ENCODE data around the gene XDH. TPM values are rescaled to one million over a fixed set of nuclear protein-coding genes. Genes with fewer than 3 reads are reported as not detected.

The XDH gene
- total and polyA plus RNA-seq, 9 donors = 0.12 to 0.13 TPM; not detected in 7

DNA sequence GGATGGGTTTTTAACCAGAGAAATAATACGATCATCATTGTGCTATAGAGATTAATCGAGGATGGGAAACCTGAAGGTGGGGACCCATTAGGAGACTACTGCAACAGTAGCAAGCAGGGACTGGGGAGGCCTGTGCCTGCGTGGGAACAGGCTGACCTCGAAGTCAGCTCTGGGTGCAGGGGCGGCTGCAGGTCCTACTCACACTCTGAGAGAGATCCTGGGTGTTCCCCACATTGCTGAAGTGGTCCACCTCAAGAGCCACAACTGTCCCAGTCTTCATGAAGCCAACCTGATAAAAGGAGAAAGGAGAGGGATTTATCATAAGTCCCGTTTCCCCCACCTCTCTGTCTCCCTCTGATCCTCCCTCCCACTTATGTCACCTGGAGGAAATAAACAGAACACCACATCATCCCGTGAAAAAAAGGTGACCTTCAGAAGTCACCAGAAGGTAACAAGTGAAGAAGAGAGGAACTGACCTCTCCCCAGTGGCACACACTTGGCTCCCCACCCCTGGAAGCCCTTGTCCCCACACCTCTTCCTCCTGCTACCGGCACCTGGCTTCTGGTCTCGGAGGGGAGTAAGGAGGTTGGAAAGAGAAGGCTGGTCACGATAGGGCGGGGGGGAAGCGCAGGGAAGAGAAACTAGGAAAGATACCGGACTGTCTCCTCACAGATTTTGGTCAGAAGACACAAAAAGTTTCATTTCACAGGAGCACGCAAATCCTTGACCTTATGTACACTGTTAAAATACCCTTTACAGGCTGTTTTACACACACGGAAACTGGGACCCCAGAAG lies 50.4 kb downstream of the XDH start:
- DNase-seq = no peak
- 67 to 71% (median 70%) methylated on average over 15 of the region's 15 CpGs for WGBS, 3 donors
- no peak for TF ChIP-seq POLR2A (IDR thresholded peaks at IDR 0.05)
- TF ChIP-seq, protein P1, sequence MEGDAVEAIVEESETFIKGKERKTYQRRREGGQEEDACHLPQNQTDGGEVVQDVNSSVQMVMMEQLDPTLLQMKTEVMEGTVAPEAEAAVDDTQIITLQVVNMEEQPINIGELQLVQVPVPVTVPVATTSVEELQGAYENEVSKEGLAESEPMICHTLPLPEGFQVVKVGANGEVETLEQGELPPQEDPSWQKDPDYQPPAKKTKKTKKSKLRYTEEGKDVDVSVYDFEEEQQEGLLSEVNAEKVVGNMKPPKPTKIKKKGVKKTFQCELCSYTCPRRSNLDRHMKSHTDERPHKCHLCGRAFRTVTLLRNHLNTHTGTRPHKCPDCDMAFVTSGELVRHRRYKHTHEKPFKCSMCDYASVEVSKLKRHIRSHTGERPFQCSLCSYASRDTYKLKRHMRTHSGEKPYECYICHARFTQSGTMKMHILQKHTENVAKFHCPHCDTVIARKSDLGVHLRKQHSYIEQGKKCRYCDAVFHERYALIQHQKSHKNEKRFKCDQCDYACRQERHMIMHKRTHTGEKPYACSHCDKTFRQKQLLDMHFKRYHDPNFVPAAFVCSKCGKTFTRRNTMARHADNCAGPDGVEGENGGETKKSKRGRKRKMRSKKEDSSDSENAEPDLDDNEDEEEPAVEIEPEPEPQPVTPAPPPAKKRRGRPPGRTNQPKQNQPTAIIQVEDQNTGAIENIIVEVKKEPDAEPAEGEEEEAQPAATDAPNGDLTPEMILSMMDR (IDR thresholded peaks at IDR 0.05) = no peak
- no peak for TF ChIP-seq EP300 (IDR thresholded peaks at IDR 0.05)
- no peaks in the 10 kb centered on the region for H3K27me3 ChIP-seq
- H3K36me3 ChIP-seq = no peaks in the 10 kb centered on the region
- no peaks in the 10 kb centered on the region for H3K9me3 ChIP-seq
- no peak overlapping the region for H3K27ac ChIP-seq
- H3K4me1 ChIP-seq (ENCODE audit: insufficient read depth) = no peaks in the 10 kb centered on the region
- H3K4me3 ChIP-seq = no peak overlapping the region
- intact Hi-C loops (cut with DNase I) = no loop called here

DNA sequence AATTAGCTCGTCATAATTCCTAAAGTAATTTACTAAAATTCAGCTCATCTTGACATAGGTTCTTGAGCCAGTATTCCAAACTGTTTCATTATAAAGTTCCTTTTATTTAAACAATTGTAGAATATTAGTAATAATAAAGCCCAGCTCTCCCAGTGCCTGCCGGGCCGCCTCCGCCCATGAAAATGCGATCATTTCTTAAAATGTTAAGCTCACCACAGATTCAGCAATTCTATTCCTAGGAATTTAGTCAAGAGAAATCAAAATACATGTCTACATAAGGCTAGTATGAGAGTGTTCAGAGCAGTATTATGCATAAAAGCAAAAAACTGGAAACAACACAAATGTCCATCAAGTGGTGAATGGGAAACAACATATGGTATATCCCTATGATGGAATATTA lies 52.0 kb downstream of the XDH start:
- Histone ChIP-seq H3K36me3 (no peaks in the 10 kb centered on the region), H3K27ac (no peak overlapping the region), H3K4me3 (no peak overlapping the region), H3K4me1 (ENCODE audit: insufficient read depth) (no peaks in the 10 kb centered on the region), H3K9me3 (no peaks in the 10 kb centered on the region), H3K27me3 (no peaks in the 10 kb centered on the region)
- WGBS, 3 donors = 92 to 96% (median 92%) methylated on average over 5 of the region's 5 CpGs
- intact Hi-C loops (cut with DNase I) = no loop called here
- TF ChIP-seq, protein P1 (IDR thresholded peaks at IDR 0.05) = no peak
- TF ChIP-seq EP300 (IDR thresholded peaks at IDR 0.05) (no peak), POLR2A (IDR thresholded peaks at IDR 0.05) (no peak)
- no peak for DNase-seq

DNA sequence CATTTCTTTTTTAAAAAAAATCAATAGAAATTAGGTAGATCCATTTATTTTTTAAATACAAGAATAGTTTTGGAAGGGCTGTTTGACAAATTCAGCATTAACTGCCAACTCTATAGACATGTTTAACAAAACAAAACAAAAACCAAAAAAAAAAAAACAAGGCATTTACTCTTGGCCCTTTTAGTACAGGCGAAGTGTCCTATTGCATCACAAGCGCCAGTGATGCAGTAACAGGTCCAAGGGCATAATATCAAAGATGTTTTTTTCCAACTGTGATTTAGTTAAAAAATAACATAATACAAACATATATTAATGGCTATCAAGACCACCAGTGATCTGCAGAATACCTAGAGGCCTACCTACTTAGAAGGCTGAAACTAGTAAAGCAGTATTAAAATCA lies 55.3 kb downstream of the XDH start:
- no peak overlapping the region for H3K27ac ChIP-seq
- WGBS, 3 donors = 82 to 89% (median 85%) methylated on average over 2 of the region's 2 CpGs
- no peak for DNase-seq
- intact Hi-C loops (cut with DNase I) = no loop called here
- no peaks in the 10 kb centered on the region for H3K27me3 ChIP-seq
- no peaks in the 10 kb centered on the region for H3K36me3 ChIP-seq
- no peaks in the 10 kb centered on the region for H3K4me1 ChIP-seq (ENCODE audit: insufficient read depth)
- TF ChIP-seq EP300 (IDR thresholded peaks at IDR 0.05) (no peak), POLR2A (IDR thresholded peaks at IDR 0.05) (no peak)
- TF ChIP-seq, protein P1 (IDR thresholded peaks at IDR 0.05) = no peak
- H3K4me3 ChIP-seq = no peak overlapping the region
- H3K9me3 ChIP-seq = no peaks in the 10 kb centered on the region

DNA sequence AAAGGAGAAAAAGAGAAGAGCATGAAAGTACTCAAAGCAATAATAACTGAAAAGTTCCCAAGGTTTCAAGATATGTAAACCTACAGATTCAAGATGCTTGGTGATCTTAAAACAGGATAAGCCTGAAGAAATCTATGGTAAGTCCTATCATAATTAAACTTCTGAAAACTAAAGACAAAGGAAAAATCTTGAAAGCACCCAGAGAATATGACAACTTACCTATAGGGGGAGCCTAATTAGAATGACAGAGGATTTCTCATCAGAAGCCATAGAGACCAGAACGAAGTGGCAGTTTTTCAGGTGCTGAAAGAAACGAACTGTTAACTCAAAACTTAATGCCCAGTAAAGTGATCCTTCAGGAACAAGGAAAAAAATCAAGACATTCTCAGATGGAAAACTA lies 59.7 kb downstream of the XDH start:
- intact Hi-C loops (cut with DNase I) = no loop called here
- TF ChIP-seq POLR2A (IDR thresholded peaks at IDR 0.05) (no peak), EP300 (IDR thresholded peaks at IDR 0.05) (no peak)
- TF ChIP-seq, protein P1 (IDR thresholded peaks at IDR 0.05) = no peak
- WGBS, 3 donors = 16 to 29% (median 20%) methylated on average over 2 of the region's 2 CpGs

More for the DNA sequence above, 59.7 kb downstream of the XDH start:
- H3K4me3 ChIP-seq = no peak overlapping the region
- no peaks in the 10 kb centered on the region for H3K36me3 ChIP-seq
- H3K27ac ChIP-seq = no peak overlapping the region
- no peaks in the 10 kb centered on the region for H3K4me1 ChIP-seq (ENCODE audit: insufficient read depth)
- DNase-seq = no peak
- no peaks in the 10 kb centered on the region for H3K27me3 ChIP-seq
- no peaks in the 10 kb centered on the region for H3K9me3 ChIP-seq

All from ovary (tissue), 9 donors.